Colonic mucosa (tissue), 4 donors: ENCODE measurements around the gene EPHA10. TPM values are rescaled to one million over a fixed set of nuclear protein-coding genes. Genes with fewer than 3 reads are reported as not detected.

Source experiments
- DNase-seq: peaks from one replicate; pipeline ENCODE4 v3.0.0-alpha.2; 2020
- H3K27ac ChIP-seq: fragments of 200-600 bp; one replicate; pipeline ENCODE4 v1.8.0; 2021
- H3K27me3 ChIP-seq: fragments of 200-600 bp; one replicate; pipeline ENCODE4 v1.8.0; 2021
- H3K36me3 ChIP-seq: fragments of 200-600 bp; one replicate; pipeline ENCODE4 v1.8.0; 2021
- H3K4me1 ChIP-seq: fragments of 200-600 bp; one replicate; pipeline ENCODE4 v1.8.0; 2021; ENCODE audit warnings: mild to moderate bottlenecking
- H3K4me3 ChIP-seq: fragments of 200-600 bp; one replicate; pipeline ENCODE4 v1.8.0; 2021
- H3K9ac ChIP-seq, 2 donors: one replicate each; pipeline ENCODE4 v1.7.0; 2013; ENCODE audit warnings: control low read depth in 2 of 2, low read depth in 2 of 2, low read length in 2 of 2
- H3K9me3 ChIP-seq: fragments of 200-600 bp; one replicate; pipeline ENCODE4 v1.8.0; 2021
- intact Hi-C: fragments of 100-400 bp; cut with DNase I; formaldehyde crosslinking; loops from one replicate; pipeline ENCODE4 v1.14.1; 2022
- total RNA-seq, 2 donors: library from RNA; stranded (reverse); fragmentation: NEBNext Ultra II Directional in 1 of 2; extraction: Animal tissue kit (Norgen Biotek cat#: 25700) in 1 of 2; gene quantifications; one replicate each; pipeline ENCODE4 v1.2.1, GENCODE V29; 2021
- TF ChIP-seq, protein P1 (sequence below): fragments of 200-600 bp; IDR thresholded peaks from one replicate; pipeline ENCODE4 v1.8.0; 2022; ENCODE audit warnings: antibody characterized with exemption, mild to moderate bottlenecking
- donor health status: healthy.
- donor health status: DM: no; HTN: no; CAD: no.
- donor health status: DM: no; HTN: no; CAD: no.

The EPHA10 gene
- total RNA-seq, 2 donors from 2014 or later: 26.1 to 29.6 TPM

DNA sequence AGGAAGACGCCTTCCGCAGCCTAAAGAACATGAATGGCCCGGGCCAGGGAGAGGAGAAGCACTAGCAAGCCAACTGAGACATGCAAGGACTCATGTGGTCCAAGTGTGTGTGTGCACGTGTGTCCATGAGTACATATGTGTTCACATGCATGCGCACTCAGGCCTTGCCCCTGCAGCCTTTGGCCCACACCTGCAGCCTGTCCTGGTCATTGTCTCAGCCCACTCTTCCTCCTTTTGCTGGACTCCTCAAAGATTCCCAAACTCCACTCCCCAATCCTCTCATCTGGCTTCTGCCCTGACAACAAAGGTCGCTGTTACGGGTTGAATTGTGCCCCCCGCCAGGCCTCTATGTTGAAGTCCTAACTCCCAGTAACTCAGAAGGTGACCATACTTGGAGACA, 50.7 kb downstream of the EPHA10 start:
- H3K9me3 ChIP-seq: no peaks in the 10 kb centered on the region
- no peak overlapping the region for H3K27ac ChIP-seq
- no peak overlapping the region for H3K4me3 ChIP-seq
- H3K4me1 ChIP-seq: no peaks in the 10 kb centered on the region
- TF ChIP-seq, protein P1, sequence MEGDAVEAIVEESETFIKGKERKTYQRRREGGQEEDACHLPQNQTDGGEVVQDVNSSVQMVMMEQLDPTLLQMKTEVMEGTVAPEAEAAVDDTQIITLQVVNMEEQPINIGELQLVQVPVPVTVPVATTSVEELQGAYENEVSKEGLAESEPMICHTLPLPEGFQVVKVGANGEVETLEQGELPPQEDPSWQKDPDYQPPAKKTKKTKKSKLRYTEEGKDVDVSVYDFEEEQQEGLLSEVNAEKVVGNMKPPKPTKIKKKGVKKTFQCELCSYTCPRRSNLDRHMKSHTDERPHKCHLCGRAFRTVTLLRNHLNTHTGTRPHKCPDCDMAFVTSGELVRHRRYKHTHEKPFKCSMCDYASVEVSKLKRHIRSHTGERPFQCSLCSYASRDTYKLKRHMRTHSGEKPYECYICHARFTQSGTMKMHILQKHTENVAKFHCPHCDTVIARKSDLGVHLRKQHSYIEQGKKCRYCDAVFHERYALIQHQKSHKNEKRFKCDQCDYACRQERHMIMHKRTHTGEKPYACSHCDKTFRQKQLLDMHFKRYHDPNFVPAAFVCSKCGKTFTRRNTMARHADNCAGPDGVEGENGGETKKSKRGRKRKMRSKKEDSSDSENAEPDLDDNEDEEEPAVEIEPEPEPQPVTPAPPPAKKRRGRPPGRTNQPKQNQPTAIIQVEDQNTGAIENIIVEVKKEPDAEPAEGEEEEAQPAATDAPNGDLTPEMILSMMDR: no peak
- no peaks in the 10 kb centered on the region for H3K27me3 ChIP-seq
- DNase-seq: no peak
- H3K36me3 ChIP-seq: no peaks in the 10 kb centered on the region
- no peak overlapping the region for H3K9ac ChIP-seq
- intact Hi-C loops: no loop called here

DNA sequence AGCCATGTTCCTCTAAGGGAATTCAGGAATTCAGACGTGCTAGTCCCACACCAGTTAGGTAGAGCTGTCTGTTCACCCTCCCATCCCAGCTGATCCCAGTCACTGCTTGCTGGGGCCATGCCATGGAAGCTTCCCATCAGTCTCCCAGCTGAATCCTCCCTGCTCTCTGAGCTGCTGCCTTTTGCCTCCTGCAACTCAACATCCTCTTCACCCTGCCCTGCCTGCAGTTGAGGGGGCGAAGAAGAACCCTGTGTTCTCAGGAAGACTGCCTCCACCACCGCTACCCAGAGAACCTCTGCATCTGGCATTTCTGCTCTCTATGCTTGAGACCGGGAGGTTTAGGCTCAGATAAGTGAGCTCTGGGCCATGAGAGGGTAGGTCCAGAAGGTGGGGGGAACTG, 56.4 kb downstream of the EPHA10 start:
- Histone ChIP-seq H3K27ac (no peak overlapping the region), H3K9ac (no peak overlapping the region), H3K36me3 (peaks cover 7% of the 10 kb centered on the region), H3K4me1 (no peaks in the 10 kb centered on the region), H3K4me3 (no peak overlapping the region), H3K9me3 (no peaks in the 10 kb centered on the region), H3K27me3 (no peaks in the 10 kb centered on the region)
- TF ChIP-seq, protein P1: no peak
- intact Hi-C loops: no loop called here
- no peak for DNase-seq

DNA sequence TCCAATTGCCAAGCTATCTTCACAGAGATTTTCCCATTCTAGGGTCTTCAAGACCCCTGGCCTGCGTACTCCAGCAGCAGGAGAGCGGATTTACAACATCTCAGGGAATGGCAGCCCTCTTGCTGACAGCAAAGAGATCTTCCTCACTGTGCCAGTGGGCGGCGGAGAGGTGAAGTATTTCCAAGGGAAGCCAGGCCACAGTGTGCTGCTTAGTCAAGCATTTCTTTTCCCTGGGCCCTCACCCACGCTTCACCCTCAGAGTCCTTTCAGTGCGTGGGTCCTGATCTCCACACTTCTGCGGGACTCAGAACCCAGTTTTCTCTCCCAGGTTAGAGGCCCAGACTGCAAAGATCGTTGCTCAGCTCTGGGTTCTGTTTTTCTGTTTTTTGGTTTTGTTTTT, 59.5 kb downstream of the EPHA10 start:
- Histone ChIP-seq H3K36me3 (peaks cover 7% of the 10 kb centered on the region), H3K9ac (no peak overlapping the region), H3K4me3 (no peak overlapping the region), H3K27me3 (no peaks in the 10 kb centered on the region), H3K9me3 (no peaks in the 10 kb centered on the region), H3K4me1 (no peaks in the 10 kb centered on the region), H3K27ac (no peak overlapping the region)
- DNase-seq: no peak
- intact Hi-C loops: no loop called here
- TF ChIP-seq, protein P1: no peak

DNA sequence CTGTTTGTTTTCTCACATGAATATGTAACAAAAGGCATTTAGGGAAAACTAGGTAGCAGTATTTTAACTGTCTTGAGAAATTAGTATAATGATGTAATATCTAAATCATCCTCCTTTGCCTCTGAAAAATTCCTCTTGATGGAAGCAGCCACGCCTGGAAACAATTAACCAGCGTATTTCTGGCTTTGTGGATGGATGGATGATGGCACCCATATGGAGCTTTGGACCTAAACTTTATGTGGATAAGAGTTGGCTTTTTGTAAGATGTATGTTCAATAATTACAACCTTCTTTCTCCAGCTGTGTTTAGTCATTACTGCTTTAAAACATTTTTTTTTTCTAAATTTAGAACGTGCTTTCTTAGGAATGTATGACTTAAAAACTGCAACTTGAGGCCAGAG, 60.0 kb downstream of the EPHA10 start:
- TF ChIP-seq, protein P1: no peak
- Histone ChIP-seq H3K27ac (no peak overlapping the region), H3K4me1 (no peaks in the 10 kb centered on the region), H3K36me3 (peaks cover 7% of the 10 kb centered on the region), H3K4me3 (no peak overlapping the region), H3K9ac (no peak overlapping the region), H3K27me3 (no peaks in the 10 kb centered on the region), H3K9me3 (no peaks in the 10 kb centered on the region)
- intact Hi-C loops: loop anchor here (5.0 kb wide), 1 partner anchor 97 kb away; no protein-coding TSS in a partner anchor
- no peak for DNase-seq

DNA sequence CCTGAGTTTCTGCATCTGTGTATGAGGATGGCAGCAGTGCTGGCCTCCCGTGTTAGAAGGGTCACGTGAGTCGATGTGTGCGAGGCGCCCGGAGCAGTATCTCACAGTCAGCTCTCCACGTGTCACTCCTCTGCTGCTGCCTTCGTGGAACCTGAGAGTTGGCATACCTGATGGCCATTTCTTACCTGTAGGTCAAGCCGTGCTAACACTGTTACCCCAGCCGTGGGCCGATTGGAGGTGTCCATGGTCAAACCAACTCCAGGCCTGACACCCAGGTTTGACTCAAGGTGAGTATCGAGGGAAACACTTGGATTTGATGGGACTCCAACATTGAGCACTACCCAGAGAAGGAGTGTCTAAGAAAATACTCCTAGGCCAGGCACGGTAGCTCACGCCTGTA, 61.9 kb downstream of the EPHA10 start:
- TF ChIP-seq, protein P1: no peak
- no peak for DNase-seq
- Histone ChIP-seq H3K27me3 (no peaks in the 10 kb centered on the region), H3K9ac (no peak overlapping the region), H3K36me3 (peaks cover 7% of the 10 kb centered on the region), H3K4me3 (no peak overlapping the region), H3K27ac (no peak overlapping the region), H3K4me1 (no peaks in the 10 kb centered on the region), H3K9me3 (no peaks in the 10 kb centered on the region)
- intact Hi-C loops: loop anchor here (5.0 kb wide), 1 partner anchor 99 kb away; no protein-coding TSS in a partner anchor

DNA sequence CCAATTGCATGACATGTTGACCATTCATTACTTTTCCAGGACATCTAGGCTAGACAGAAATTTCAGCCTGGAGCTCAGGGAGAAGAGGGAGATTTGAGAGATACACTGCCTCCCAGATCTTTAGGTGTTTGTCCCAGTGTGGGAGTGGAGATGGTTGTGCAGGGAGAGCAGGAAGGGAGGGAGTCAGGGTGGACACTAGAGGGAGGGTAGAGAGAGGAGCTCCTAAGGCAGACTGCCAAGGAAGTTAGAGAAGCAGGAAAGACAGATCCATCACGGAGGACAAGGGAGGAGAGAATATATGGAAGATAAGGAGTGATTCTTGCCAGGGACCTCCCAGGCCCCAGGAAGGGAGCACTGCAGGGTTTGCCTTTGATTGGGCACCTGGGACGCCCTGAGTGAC, 63.9 kb downstream of the EPHA10 start:
- intact Hi-C loops: loop anchor here (5.0 kb wide), 1 partner anchor 101 kb away; no protein-coding TSS in a partner anchor
- H3K9ac ChIP-seq: no peak overlapping the region
- TF ChIP-seq, protein P1: no peak
- DNase-seq: no peak
- H3K4me3 ChIP-seq: no peak overlapping the region
- H3K9me3 ChIP-seq: no peaks in the 10 kb centered on the region
- H3K27me3 ChIP-seq: no peaks in the 10 kb centered on the region
- H3K27ac ChIP-seq: no peak overlapping the region
- H3K4me1 ChIP-seq: peaks cover 5% of the 10 kb centered on the region
- H3K36me3 ChIP-seq: no peaks in the 10 kb centered on the region
